GM12874 (cell line): ENCODE data around the gene ERO1B.
A peak's percentile ranks its signal among the peaks of the same experiment; 100 is the strongest.

Experiments
- TF ChIP-seq, protein P1 (sequence below): IDR thresholded peaks from 2 replicates; pipeline ENCODE4 v1.5.1; 2011; ENCODE audit warnings: low read depth, mild to moderate bottlenecking, control low read depth, low read length, moderate library complexity; ENCODE audit not compliant: insufficient read depth

ERO1B gene

DNA sequence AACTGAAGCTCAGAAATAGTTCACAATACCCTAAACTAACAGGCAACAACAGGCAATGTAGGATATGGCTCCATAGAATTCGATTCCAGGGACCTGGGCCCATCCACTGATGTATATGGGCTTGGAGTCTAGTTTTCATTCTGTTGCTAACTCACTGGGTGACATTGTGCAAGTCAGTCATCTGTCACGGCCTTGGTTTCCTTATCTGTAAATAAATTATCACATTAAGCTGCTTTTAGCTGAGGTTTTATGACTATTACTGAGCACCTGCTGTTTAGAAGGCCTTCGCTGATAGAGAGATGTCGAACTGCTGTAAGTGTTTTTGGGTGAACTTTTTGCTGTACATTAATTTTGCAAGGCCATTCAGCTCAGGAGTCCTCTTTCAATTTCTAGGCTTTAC, 22.9 kb upstream of the ERO1B start:
- TF ChIP-seq, protein P1, sequence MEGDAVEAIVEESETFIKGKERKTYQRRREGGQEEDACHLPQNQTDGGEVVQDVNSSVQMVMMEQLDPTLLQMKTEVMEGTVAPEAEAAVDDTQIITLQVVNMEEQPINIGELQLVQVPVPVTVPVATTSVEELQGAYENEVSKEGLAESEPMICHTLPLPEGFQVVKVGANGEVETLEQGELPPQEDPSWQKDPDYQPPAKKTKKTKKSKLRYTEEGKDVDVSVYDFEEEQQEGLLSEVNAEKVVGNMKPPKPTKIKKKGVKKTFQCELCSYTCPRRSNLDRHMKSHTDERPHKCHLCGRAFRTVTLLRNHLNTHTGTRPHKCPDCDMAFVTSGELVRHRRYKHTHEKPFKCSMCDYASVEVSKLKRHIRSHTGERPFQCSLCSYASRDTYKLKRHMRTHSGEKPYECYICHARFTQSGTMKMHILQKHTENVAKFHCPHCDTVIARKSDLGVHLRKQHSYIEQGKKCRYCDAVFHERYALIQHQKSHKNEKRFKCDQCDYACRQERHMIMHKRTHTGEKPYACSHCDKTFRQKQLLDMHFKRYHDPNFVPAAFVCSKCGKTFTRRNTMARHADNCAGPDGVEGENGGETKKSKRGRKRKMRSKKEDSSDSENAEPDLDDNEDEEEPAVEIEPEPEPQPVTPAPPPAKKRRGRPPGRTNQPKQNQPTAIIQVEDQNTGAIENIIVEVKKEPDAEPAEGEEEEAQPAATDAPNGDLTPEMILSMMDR: no peak

DNA sequence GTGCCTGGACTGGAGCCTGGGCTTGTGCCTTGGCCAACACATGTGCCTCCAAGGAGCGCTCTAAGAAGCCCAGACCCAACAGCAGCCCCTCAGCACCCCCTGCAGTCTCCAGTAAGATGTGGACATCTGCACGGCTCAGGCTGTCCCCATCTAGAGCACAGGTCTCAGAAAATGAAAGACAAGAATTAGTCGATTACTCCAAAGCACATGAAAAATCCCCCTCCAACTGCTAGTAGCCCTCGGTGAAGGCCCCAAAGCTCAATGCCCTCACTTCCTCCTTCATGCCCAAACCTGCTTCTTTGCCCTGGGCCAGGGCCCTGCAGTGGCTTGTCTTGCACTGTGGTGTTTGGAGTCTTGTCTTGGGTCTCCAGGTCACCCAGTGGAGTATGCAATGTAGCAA, 21.9 kb upstream of the ERO1B start:
- TF ChIP-seq, protein P1: peak; percentile 37

DNA sequence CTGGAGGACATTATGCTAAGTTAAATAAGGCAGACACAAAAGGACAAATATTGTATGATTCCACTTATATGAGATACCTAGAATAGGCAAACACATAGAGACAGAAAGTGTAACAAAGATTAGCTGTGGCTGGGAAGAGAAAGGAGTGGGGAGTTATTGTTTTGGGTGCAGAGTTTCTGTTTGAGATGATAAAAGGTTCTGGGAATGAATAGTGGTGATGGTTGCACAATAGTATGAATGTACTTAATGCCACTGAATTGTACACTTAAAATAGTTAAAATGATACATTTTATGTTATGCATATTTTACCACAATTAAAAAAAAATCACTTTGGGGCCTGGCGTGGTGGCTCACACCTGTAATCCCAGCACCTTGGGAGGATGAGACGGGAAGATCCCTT, 21.2 kb upstream of the ERO1B start:
- TF ChIP-seq, protein P1: no peak

DNA sequence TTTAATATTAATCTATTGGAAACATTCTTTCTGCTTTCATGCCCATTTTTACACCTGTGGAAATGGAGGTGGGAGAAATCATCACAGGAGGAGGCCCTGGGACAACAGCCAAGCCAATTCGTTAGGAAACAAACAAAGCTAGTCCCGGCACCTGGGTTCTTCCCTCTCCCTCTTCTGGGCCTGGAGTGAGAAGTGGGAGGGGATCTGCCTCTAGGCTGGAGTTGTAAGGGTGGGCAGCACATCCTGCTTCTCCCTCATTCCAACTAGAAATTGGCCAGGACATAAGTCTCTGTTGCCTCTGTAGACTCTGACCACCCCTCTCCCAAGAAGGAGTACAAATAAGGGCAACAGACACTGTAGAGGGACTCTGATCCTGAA, 20.2 kb upstream of the ERO1B start:
- TF ChIP-seq, protein P1: no peak

DNA sequence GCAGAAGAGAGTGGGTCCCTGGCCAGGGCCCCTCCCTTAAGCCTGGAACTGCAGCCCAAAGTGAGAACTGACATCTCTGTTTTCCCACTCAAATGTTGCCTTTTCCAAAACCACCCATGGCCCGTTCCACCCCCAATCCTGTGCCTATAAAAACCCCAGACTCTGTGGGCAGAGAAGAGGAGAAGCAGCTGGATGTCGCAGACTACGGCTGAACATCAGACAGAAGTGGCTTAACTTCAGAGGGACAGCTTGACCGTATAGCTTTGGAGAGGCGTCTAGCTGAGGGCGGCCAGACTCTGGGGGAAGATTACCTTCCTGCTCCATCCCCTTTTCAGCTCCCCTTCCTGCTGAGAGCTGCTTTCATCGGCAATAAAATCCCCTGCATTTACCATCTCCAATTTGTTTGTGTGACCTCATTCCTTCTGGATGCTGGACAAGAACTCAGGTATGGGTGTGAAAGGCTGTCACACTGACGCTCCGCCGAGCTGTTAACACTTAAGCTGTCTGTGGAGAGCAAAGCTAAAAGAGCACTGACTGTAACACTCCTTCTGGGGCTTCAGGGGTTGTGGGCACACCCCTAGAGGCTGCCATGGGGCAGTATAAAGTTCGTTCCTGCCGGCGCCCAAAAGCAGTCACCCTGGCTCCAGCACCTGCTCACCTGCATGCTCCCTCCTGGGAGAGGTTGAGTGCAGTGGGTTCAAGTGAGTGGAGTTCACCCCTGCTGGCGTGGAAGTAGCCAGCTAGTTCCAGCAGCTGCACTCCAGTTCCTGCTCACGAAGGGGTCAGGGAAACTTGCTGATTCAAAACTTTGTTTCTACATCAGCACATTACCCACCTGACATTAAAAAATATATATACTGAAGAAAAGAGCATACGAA, 19.6 kb upstream of the ERO1B start:
- TF ChIP-seq, protein P1: no peak

DNA sequence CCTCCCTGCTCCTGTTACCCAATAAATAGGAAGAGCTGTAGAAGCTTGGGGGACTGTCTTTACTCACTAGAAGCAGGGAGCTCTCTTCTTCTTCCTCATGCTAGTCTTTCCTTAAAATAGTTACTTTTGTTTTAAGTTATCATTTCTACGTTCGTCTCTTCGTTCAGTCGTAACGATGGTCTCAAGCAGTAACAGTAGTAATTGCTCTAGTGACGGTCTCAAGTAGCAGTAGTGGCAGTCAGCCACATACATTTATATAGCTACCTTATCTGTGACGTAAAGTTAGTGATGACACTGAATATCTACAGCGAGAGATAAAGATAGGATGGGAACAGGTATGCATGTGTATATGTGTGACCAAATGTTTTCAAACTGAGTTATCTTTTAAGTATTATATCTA, 15.4 kb upstream of the ERO1B start:
- TF ChIP-seq, protein P1: no peak

DNA sequence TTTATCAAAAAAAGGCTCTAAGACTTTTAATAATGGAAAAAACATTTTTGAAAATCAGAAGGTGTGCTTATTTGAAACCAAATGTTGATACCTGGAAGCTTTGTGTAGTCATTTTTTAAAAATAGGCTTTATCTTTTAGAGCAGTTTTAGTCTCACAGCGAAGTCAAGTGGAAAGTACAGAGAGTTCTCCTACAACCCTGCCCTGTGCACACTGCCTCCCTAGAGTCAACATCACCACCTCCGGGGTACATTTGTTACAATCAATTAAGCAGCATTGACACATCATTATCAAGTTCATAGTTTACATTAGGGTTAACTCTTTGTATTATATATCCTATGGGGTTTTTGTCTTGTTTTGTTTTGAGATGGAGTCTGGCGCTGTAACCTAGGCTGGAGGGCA, 10.7 kb upstream of the ERO1B start:
- TF ChIP-seq, protein P1: no peak
